GM12865 (cell line): ENCODE data around the gene MBP.
A peak's percentile ranks its signal among the peaks of the same experiment; 100 is the strongest.

Source experiments
- DNase-seq: peaks from one replicate; pipeline ENCODE4 v3.0.0; 2010; ENCODE audit warnings: low read depth
- H3K4me3 ChIP-seq: 2 replicates; pipeline ENCODE4 v1.5.1; 2011; ENCODE audit warnings: mild to moderate bottlenecking, low read depth, low read length, control low read depth
- TF ChIP-seq, protein P1 (sequence below): IDR thresholded peaks from 2 replicates; pipeline ENCODE4 v1.5.1; 2011; ENCODE audit warnings: low read length, control low read depth, low read depth, inconsistent platforms; ENCODE audit not compliant: insufficient read depth; ENCODE audit errors: missing control alignments

MBP gene

DNA sequence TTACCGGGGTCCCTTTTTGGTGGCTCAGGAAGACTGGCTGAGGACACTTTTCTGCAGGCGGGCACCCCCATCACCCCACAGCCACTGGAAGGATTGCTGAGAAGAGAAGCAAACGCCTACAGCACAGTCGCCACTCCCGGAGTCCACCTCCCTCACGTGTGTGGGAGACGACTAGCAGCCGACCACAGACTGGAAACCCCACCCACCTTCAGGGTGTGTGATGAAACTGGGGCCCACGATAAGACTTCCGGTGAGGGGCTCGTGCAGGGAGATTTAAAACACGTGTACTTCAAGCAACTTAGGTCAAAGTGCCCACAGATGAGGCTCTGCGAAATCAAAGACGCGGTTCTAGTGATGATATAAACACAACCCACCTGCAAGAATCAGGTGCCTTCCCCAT, 26.3 kb downstream of the MBP start:
- TF ChIP-seq, protein P1, sequence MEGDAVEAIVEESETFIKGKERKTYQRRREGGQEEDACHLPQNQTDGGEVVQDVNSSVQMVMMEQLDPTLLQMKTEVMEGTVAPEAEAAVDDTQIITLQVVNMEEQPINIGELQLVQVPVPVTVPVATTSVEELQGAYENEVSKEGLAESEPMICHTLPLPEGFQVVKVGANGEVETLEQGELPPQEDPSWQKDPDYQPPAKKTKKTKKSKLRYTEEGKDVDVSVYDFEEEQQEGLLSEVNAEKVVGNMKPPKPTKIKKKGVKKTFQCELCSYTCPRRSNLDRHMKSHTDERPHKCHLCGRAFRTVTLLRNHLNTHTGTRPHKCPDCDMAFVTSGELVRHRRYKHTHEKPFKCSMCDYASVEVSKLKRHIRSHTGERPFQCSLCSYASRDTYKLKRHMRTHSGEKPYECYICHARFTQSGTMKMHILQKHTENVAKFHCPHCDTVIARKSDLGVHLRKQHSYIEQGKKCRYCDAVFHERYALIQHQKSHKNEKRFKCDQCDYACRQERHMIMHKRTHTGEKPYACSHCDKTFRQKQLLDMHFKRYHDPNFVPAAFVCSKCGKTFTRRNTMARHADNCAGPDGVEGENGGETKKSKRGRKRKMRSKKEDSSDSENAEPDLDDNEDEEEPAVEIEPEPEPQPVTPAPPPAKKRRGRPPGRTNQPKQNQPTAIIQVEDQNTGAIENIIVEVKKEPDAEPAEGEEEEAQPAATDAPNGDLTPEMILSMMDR = no peak
- no peak overlapping the region for H3K4me3 ChIP-seq
- DNase-seq = peak; percentile 71

DNA sequence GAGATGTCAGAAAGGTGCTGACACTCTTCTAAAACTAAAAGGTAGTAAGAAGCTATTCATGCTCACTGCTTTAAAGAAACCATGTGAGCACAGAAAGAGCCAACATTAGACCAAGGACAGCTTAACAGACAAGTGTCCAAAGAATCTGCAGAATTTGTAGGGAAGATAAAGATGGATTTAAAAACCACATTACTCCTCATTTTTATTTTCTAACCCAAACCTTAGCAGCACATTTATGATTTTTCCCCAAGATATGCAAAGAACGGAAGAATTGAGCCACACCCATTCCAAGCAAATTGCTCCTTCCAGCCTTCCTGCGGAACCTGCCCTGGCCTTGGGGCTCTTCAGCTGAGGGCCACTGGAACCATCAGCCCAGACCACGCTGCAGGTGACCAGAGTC, 26.9 kb downstream of the MBP start:
- no peak for DNase-seq
- TF ChIP-seq, protein P1 = no peak
- H3K4me3 ChIP-seq = no peak overlapping the region

DNA sequence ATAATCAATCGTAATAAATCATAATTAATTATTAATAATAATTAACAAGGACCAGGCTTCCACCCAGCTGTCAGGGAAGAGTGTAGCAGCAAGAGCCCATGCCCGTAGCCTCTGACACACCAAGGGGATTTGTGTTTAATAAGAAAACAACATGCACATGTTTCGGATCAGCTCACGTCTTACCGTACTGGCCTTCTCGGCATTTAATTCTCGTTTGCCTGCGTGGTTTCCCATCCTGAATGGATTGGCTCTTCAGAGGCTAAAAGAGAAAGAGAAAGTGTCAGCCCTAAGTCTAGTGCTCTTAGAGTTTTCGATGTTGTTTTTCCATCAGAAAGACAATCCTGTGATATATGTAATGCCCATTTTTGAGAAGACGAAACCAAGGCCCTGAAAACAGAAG, 27.6 kb downstream of the MBP start:
- TF ChIP-seq, protein P1 = no peak
- DNase-seq = no peak
- no peak overlapping the region for H3K4me3 ChIP-seq

DNA sequence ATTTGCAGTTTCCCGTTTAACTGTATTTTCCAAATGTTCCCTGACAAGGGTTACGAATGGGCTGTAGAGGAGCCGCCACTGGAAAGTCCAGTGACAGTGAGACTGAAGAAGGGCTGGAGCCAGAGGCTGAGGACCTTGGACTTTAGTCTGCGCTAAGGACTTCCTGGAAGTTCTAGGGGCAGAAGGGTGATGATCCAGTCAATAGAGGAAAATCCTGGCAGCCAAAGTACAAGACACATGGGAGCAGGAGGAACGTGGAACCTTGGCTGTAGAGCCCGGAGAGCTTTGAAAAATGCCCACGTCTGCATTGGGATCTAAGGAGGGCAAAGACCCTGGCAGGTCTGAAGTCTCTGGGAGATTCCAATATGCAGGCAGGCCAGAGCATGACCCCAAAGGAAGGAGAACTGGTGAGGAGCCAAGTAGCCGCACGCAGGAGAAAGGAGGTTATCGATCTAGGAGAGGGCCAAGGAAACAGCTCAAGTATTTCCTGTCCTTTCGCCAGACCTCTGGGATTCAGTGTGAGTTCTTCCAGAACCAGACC, 28.5 kb downstream of the MBP start:
- H3K4me3 ChIP-seq = no peak overlapping the region
- TF ChIP-seq, protein P1 = no peak
- no peak for DNase-seq

DNA sequence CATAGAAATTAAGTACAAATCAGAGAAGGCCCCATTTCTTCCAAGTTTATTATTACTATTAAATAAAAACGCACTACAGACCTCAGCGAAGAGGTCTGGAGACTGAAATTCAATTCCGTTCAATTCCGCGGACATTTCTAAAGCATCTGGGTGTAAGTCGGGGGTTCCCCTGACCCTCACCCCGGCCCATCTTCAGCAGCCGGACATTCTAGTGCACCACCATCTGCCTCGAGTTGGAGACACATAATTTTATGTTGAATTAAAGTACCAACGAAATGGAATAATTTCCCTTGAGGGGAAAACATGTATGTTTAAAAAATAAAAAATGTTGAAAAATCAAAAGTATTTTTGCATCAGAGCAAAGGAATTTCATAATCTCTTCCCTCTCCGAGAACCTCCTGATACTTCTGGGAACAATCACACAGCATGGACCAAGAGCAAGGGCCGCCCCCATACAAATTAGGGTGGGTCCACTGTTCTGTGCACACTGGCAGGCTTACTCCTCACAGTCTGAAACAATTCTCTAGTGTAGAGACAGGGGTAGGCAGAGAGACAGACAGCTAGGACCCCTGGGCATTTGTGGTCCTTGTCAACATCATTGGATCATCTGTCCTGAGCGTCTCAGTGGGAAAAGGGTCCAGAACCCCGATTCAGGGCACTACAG, 29.3 kb downstream of the MBP start:
- TF ChIP-seq, protein P1 = no peak
- H3K4me3 ChIP-seq = no peak overlapping the region
- no peak for DNase-seq

DNA sequence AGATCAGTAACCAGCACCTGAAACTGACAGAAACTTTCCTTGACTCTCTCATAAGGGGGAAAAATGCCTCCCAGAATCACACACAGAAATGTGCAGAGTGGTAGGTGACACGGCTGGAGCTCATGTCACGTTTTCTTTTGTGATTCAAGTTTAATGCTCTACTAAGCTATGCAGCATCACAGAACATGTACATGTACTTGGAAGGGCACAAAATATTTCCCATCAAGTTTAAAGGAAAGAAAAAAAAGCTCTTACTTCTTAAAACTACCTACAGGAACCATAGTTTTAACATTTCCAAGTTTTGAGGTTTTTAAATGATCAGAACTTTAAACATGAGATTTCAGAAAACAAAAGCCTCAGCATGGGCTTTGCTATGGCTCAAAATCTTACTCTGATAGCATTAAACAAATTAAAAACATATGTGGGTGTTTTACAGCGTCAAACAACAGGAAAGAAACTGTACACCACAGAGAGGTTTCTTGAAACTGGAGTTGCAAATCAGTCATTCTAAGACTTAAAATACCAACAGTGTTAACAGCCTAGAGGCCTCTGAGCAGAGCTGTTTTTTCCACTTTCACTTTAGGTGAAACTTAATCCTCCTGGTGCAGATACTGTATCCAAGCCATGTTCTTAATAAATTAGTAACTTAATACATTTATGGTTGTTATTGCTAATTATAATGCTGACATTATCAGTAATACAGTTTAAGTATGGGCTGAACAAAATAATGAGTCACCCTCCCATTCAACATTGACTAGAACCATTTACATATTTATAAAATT, 30.1 kb downstream of the MBP start:
- peak overlapping the region; percentile 52 for H3K4me3 ChIP-seq
- DNase-seq = peak; percentile 89
- TF ChIP-seq, protein P1 = no peak
